Activated CD4-positive, alpha-beta memory T cell treated with anti-CD3 and anti-CD28 coated beads for 36 hours (primary cell): Measurements from ENCODE around the gene RASSF4. TPM values are rescaled to one million over a fixed set of nuclear protein-coding genes. Genes with fewer than 3 reads are reported as not detected.
"Not testable (repeated sequence)": the region's sequence is repeated elsewhere in the genome, so short reads cannot be mapped to it uniquely, and the experiment has no call there.

Experiments
- CTCF ChIA-PET: fragments of 350-600 bp; sonication (Branson Sonifier 250); formaldehyde crosslinking; loops from one replicate; lab custom pipeline; 2021; ENCODE audit warnings: antibody characterized with exemption, inconsistent platforms; lab: Charles Lee
- POLR2A ChIA-PET: fragments of 350-600 bp; sonication (Branson Sonifier 250); formaldehyde crosslinking; loops from one replicate; lab custom pipeline; 2021; ENCODE audit warnings: antibody characterized with exemption; lab: Charles Lee
- DNase-seq: peaks from one replicate; pipeline ENCODE4 v3.0.0-alpha.2; 2020
- H3K27ac Mint-ChIP-seq: one replicate; pipeline ENCODE4 v1.8.0; 2021; ENCODE audit warnings: mixed read lengths
- H3K27me3 Mint-ChIP-seq: one replicate; pipeline ENCODE4 v1.8.0; 2021; ENCODE audit warnings: mixed read lengths
- H3K36me3 Mint-ChIP-seq: one replicate; pipeline ENCODE4 v1.8.0; 2021; ENCODE audit warnings: mixed read lengths
- H3K4me1 Mint-ChIP-seq: one replicate; pipeline ENCODE4 v1.8.0; 2021; ENCODE audit warnings: low read depth, mixed read lengths
- H3K4me3 Mint-ChIP-seq: one replicate; pipeline ENCODE4 v1.8.0; 2021; ENCODE audit warnings: mild to moderate bottlenecking, mixed read lengths
- H3K9me3 Mint-ChIP-seq: one replicate; pipeline ENCODE4 v1.8.0; 2021; ENCODE audit warnings: mixed read lengths
- intact Hi-C: fragments of 100-400 bp; cut with micrococcal nuclease; formaldehyde crosslinking; loops from one replicate; pipeline ENCODE4 v1.15.1; 2023
- total RNA-seq, 2 experiments: library from RNA; stranded (reverse); gene quantifications; one replicate each; pipeline ENCODE4 v1.2.3, GENCODE V29; 2021

The RASSF4 gene
- total RNA-seq, 2 experiments from 2014 or later: 0.77 to 1.1 TPM

GRCh38 chr10:45000752-45001380 is 41.3 kb downstream of the RASSF4 start, which contains the start of gene ZNF22:
TSS of gene ZNF22 (plus strand) at chr10:45000923. CDS start at chr10:45003369, 2,446 bp downstream.
- ChIA-PET CTCF (interaction anchor here (0.6 to 1.5 kb wide), 3 partner anchors 25 to 972 kb away, joined by 3 to 5 read pairs (median 3); partner anchors contain the start of gene TIMM23), POLR2A (no interaction called here)
- Mint-ChIP-seq H3K27me3 (no peaks in the 10 kb centered on the region), H3K4me1 (peaks cover 32% of the 10 kb centered on the region), H3K9me3 (peaks cover 23% of the 10 kb centered on the region), H3K36me3 (peaks cover 34% of the 10 kb centered on the region), H3K4me3 (peak within 1 kb of the TSS; percentile 87), H3K27ac (peak within 1 kb of the TSS; percentile 85)
- DNase-seq: peak; percentile 69
- intact Hi-C loops: loop anchor here (1.0 to 10.0 kb wide), 5 partner anchors 26 to 1024 kb away; no protein-coding TSS in a partner anchor

- no peaks in the 10 kb centered on the region for H3K27me3 Mint-ChIP-seq
- POLR2A ChIA-PET: no interaction called here
- CTCF ChIA-PET: interaction anchor here (1.0 to 1.5 kb wide), 2 partner anchors 69 to 971 kb away, joined by 3 to 5 read pairs; partner anchors contain the start of gene TIMM23
- intact Hi-C loops: loop anchor here (2.0 to 10.0 kb wide), 4 partner anchors 69 to 1023 kb away; no protein-coding TSS in a partner anchor
- H3K36me3 Mint-ChIP-seq: peaks cover 34% of the 10 kb centered on the region
- peaks cover 23% of the 10 kb centered on the region for H3K9me3 Mint-ChIP-seq
- H3K4me1 Mint-ChIP-seq: peaks cover 31% of the 10 kb centered on the region
- peak overlapping the region; percentile 87 for H3K4me3 Mint-ChIP-seq
- DNase-seq: peak; percentile 69
- H3K27ac Mint-ChIP-seq: peak overlapping the region; percentile 85
Measured at GRCh38 chr10:45001381-45002148, 42.0 kb downstream of the RASSF4 start.

- Mint-ChIP-seq H3K27me3 (no peaks in the 10 kb centered on the region), H3K4me1 (peaks cover 31% of the 10 kb centered on the region), H3K4me3 (no peak overlapping the region), H3K36me3 (peaks cover 34% of the 10 kb centered on the region), H3K27ac (no peak overlapping the region), H3K9me3 (peaks cover 23% of the 10 kb centered on the region)
- ChIA-PET CTCF (interaction anchor here (0.9 to 1.6 kb wide), 3 partner anchors 28 to 232 kb away, joined by 3 to 6 read pairs (median 4); no protein-coding TSS in a partner anchor), POLR2A (no interaction called here)
- intact Hi-C loops: loop anchor here (10.0 kb wide), 3 partner anchors 471 to 1021 kb away; no protein-coding TSS in a partner anchor
- DNase-seq: no peak
Measured at GRCh38 chr10:45003432-45004000, 43.9 kb downstream of the RASSF4 start.

GRCh38 chr10:45004661-45005060 is 45.1 kb downstream of the RASSF4 start:
- POLR2A ChIA-PET: no interaction called here
- H3K27ac Mint-ChIP-seq: no peak overlapping the region
- no peak for DNase-seq
- H3K4me3 Mint-ChIP-seq: no peak overlapping the region
- peaks cover 34% of the 10 kb centered on the region for H3K36me3 Mint-ChIP-seq
- H3K4me1 Mint-ChIP-seq: peaks cover 31% of the 10 kb centered on the region
- no peaks in the 10 kb centered on the region for H3K27me3 Mint-ChIP-seq
- CTCF ChIA-PET: no interaction called here
- intact Hi-C loops: loop anchor here (5.0 to 10.0 kb wide), 5 partner anchors 233 to 1020 kb away; no protein-coding TSS in a partner anchor
- H3K9me3 Mint-ChIP-seq: peaks cover 23% of the 10 kb centered on the region

GRCh38 chr10:45005284-45005683 is 45.7 kb downstream of the RASSF4 start:
- Mint-ChIP-seq H3K4me3 (no peak overlapping the region), H3K36me3 (peaks cover 30% of the 10 kb centered on the region), H3K27me3 (no peaks in the 10 kb centered on the region), H3K27ac (no peak overlapping the region), H3K4me1 (peaks cover 24% of the 10 kb centered on the region), H3K9me3 (peaks cover 20% of the 10 kb centered on the region)
- ChIA-PET CTCF (interaction anchor here (1.2 kb wide), 1 partner anchor 17 kb away, joined by 3 read pairs; no protein-coding TSS in a partner anchor), POLR2A (no interaction called here)
- DNase-seq: no peak
- intact Hi-C loops: loop anchor here (5.0 to 10.0 kb wide), 5 partner anchors 232 to 1020 kb away; no protein-coding TSS in a partner anchor

- intact Hi-C loops: loop anchor here (5.0 to 10.0 kb wide), 5 partner anchors 231 to 1018 kb away; no protein-coding TSS in a partner anchor
- Mint-ChIP-seq H3K4me1 (peaks cover 19% of the 10 kb centered on the region), H3K4me3 (no peak overlapping the region), H3K9me3 (peaks cover 20% of the 10 kb centered on the region), H3K27me3 (no peaks in the 10 kb centered on the region), H3K36me3 (peaks cover 30% of the 10 kb centered on the region), H3K27ac (no peak overlapping the region)
- POLR2A ChIA-PET: no interaction called here
- CTCF ChIA-PET: interaction anchor here (1.0 to 1.2 kb wide), 2 partner anchors 18 to 74 kb away, joined by 3 read pairs; no protein-coding TSS in a partner anchor
- DNase-seq: no peak
Measured at GRCh38 chr10:45006276-45007030, 46.9 kb downstream of the RASSF4 start.

GRCh38 chr10:45008524-45009161 is 49.0 kb downstream of the RASSF4 start:
- H3K9me3 Mint-ChIP-seq: peaks cover 6% of the 10 kb centered on the region
- ChIA-PET POLR2A (no interaction called here), CTCF (interaction anchor here (0.5 to 1.2 kb wide), 5 partner anchors 13 to 241 kb away, joined by 3 to 6 read pairs (median 3); no protein-coding TSS in a partner anchor)
- H3K27ac Mint-ChIP-seq: no peak overlapping the region
- peaks cover 5% of the 10 kb centered on the region for H3K4me1 Mint-ChIP-seq
- no peak overlapping the region for H3K4me3 Mint-ChIP-seq
- DNase-seq: no peak
- intact Hi-C loops: loop anchor here (5.0 to 10.0 kb wide), 5 partner anchors 229 to 1016 kb away; no protein-coding TSS in a partner anchor
- no peaks in the 10 kb centered on the region for H3K27me3 Mint-ChIP-seq
- peaks cover 15% of the 10 kb centered on the region for H3K36me3 Mint-ChIP-seq

GRCh38 chr10:45014557-45014956 is 55.0 kb downstream of the RASSF4 start:
- H3K36me3 Mint-ChIP-seq, intact Hi-C loops, DNase-seq, CTCF ChIA-PET, POLR2A ChIA-PET, H3K4me3 Mint-ChIP-seq, H3K9me3 Mint-ChIP-seq, H3K27me3 Mint-ChIP-seq, H3K27ac Mint-ChIP-seq, H3K4me1 Mint-ChIP-seq: not testable (repeated sequence)

GRCh38 chr10:45015590-45015989 is 56.0 kb downstream of the RASSF4 start:
- POLR2A ChIA-PET: no interaction called here
- peaks cover 1% of the 10 kb centered on the region for H3K27me3 Mint-ChIP-seq

GRCh38 chr10:45023426-45023825 is 63.8 kb downstream of the RASSF4 start:
- no peaks in the 10 kb centered on the region for H3K36me3 Mint-ChIP-seq
- H3K27me3 Mint-ChIP-seq: peaks cover 2% of the 10 kb centered on the region
- no peaks in the 10 kb centered on the region for H3K4me1 Mint-ChIP-seq
- intact Hi-C loops: no loop called here
- POLR2A ChIA-PET: no interaction called here
- no peak overlapping the region for H3K27ac Mint-ChIP-seq
- H3K4me3 Mint-ChIP-seq: no peak overlapping the region
- H3K9me3 Mint-ChIP-seq: peaks cover 9% of the 10 kb centered on the region
- CTCF ChIA-PET: no interaction called here
- DNase-seq: no peak

More at GRCh38 chr10:45015590-45015989, 56.0 kb downstream of the RASSF4 start:
- Mint-ChIP-seq H3K9me3 (no peaks in the 10 kb centered on the region), H3K27ac (no peak overlapping the region), H3K4me1 (no peaks in the 10 kb centered on the region), H3K4me3 (no peak overlapping the region), H3K36me3 (no peaks in the 10 kb centered on the region)
- intact Hi-C loops: no loop called here
- CTCF ChIA-PET: interaction anchor here (1.2 kb wide), 1 partner anchor 220 kb away, joined by 4 read pairs; no protein-coding TSS in a partner anchor
- no peak for DNase-seq
